Measurements from ENCODE around the gene DENND5A.

Gene DENND5A

DNA sequence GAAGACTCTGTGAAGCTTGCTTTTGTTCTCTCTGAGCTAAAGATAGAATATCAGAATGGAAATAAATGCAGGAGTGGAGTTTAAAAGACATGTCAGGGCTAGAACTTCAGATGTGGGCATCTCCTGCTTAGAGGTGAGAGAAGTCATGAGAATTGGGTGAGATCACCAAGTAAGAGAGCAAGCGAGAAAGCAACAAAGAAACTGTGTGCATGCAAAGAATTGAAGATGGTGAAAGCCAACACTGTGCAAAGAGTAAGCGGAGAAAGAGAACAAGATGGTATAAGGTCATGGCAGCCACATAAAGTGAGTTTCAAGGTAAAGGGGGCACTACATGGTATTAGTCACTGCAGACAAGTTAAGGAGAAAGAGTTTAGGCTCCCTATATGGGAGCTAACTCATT, 116.4 kb downstream of the DENND5A start:
- POLR2A ChIA-PET, result no interaction called here
- CTCF ChIA-PET, result no interaction called here
- TF ChIP-seq L3MBTL2 (conservative IDR thresholded peaks at IDR 0.05) (no peak), SP1 (IDR thresholded peaks at IDR 0.05) (no peak), SUZ12 (IDR thresholded peaks at IDR 0.05) (no peak), LEF1 (IDR thresholded peaks at IDR 0.05; ENCODE audit: borderline replicate concordance) (no peak), FOXA1 (IDR thresholded peaks at IDR 0.05) (no peak), NFRKB (IDR thresholded peaks at IDR 0.05) (no peak), BHLHE40 (IDR thresholded peaks at IDR 0.05; ENCODE audit: borderline replicate concordance) (no peak), CTBP1 (IDR thresholded peaks at IDR 0.05; ENCODE audit: borderline replicate concordance) (no peak), TARDBP (IDR thresholded peaks at IDR 0.05) (no peak), FOXM1 (IDR thresholded peaks at IDR 0.05; ENCODE audit: borderline replicate concordance) (no peak), ZNF384 (IDR thresholded peaks at IDR 0.05) (no peak)
- TF ChIP-seq, protein P1, sequence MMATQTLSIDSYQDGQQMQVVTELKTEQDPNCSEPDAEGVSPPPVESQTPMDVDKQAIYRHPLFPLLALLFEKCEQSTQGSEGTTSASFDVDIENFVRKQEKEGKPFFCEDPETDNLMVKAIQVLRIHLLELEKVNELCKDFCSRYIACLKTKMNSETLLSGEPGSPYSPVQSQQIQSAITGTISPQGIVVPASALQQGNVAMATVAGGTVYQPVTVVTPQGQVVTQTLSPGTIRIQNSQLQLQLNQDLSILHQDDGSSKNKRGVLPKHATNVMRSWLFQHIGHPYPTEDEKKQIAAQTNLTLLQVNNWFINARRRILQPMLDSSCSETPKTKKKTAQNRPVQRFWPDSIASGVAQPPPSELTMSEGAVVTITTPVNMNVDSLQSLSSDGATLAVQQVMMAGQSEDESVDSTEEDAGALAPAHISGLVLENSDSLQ (IDR thresholded peaks at IDR 0.05), result no peak
- DNase-seq (ENCODE audit: extremely low spot score), result no peak

DNA sequence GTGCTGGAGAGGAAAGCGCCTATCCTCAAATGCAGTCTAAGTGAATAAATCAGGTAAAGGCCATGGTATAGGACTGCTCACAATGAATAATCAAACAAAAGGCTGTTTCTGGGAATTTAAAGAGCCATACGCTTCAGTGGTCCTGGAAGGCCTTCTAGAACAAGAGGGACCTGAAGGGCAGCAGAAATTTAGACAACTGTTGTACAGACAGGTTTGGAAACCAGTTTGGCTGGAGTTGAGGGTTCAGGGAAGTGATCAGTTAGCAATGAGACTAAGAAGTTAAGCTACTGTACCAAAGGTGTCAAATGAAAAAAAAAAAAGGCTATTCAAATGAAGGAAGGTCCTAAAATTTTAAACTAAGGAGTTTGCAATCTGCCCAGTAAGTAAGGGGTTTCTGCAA, 117.1 kb downstream of the DENND5A start:
- CTCF ChIA-PET, result interaction anchor here (2.3 kb wide), 1 partner anchor 10 kb away, joined by 7 read pairs; no protein-coding TSS in a partner anchor
- POLR2A ChIA-PET, result no interaction called here
- TF ChIP-seq FOXA1 (IDR thresholded peaks at IDR 0.05) (no peak), NFRKB (IDR thresholded peaks at IDR 0.05) (no peak), TARDBP (IDR thresholded peaks at IDR 0.05) (no peak), LEF1 (IDR thresholded peaks at IDR 0.05; ENCODE audit: borderline replicate concordance) (no peak), ELF4 (IDR thresholded peaks at IDR 0.05) (no peak), FOXM1 (IDR thresholded peaks at IDR 0.05; ENCODE audit: borderline replicate concordance) (no peak), CTBP1 (IDR thresholded peaks at IDR 0.05; ENCODE audit: borderline replicate concordance) (no peak), SP1 (IDR thresholded peaks at IDR 0.05) (no peak), ARNT (IDR thresholded peaks at IDR 0.05) (no peak), BHLHE40 (IDR thresholded peaks at IDR 0.05; ENCODE audit: borderline replicate concordance) (no peak)
- no peak for DNase-seq (ENCODE audit: extremely low spot score)

DNA sequence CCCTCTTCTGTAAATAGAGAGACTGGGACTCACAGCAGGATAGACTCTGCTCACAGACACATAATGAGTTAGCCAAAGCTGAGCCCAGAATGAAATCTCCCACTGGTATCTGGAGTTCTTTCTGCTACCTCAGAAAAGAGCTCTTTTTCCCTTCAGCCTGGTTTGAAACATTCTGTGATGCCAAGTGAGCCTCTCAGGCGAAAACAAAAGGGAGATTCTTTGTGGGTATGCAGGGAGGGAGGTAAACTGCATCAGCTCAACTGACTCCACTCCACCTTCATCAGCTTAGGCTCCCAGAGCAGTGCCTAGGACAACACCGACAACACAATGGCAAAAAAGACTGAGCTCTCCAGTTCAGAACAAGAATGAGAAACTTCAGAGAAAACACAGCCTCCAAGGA, 118.7 kb downstream of the DENND5A start:
- ChIA-PET POLR2A (no interaction called here), CTCF (interaction anchor here (0.6 to 2.3 kb wide), 3 partner anchors 9 to 49 kb away, joined by 3 to 7 read pairs (median 3); no protein-coding TSS in a partner anchor)
- DNase-seq (ENCODE audit: extremely low spot score), result no peak
- no peak for TF ChIP-seq FOXA1 (IDR thresholded peaks at IDR 0.05)
- TF ChIP-seq NFRKB (IDR thresholded peaks at IDR 0.05), result no peak
- no peak for TF ChIP-seq HDGF (IDR thresholded peaks at IDR 0.05; ENCODE audit: borderline replicate concordance)
- TF ChIP-seq L3MBTL2 (conservative IDR thresholded peaks at IDR 0.05), result no peak
- TF ChIP-seq FOXK2 (IDR thresholded peaks at IDR 0.05), result no peak
- TF ChIP-seq FOXM1 (IDR thresholded peaks at IDR 0.05; ENCODE audit: borderline replicate concordance), result no peak
- TF ChIP-seq BHLHE40 (IDR thresholded peaks at IDR 0.05; ENCODE audit: borderline replicate concordance), result no peak
- TF ChIP-seq SP1 (IDR thresholded peaks at IDR 0.05), result no peak
- TF ChIP-seq CTBP1 (IDR thresholded peaks at IDR 0.05; ENCODE audit: borderline replicate concordance), result no peak
- no peak for TF ChIP-seq ELF4 (IDR thresholded peaks at IDR 0.05)
- no peak for TF ChIP-seq ZNF384 (IDR thresholded peaks at IDR 0.05)
- no peak for TF ChIP-seq ARNT (IDR thresholded peaks at IDR 0.05)

DNA sequence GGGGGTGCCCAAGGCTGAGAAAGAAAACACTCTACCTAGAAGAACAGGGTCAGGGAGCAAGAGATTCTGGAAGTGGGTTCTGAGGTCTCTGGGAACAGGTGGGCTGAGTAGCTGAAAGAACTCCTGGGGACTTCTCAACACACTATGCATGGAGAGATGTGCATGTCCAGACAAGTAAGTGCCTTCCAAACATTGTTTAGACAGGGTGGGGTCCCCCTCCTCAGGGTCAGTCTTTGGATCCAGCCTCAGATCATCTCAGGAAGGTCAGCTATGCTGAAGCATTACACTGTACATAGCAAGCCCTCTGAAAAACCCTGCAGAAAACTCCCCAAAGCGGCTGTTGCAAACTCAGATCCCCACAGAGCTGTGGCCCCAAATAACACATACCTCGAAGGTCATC, 119.9 kb downstream of the DENND5A start:
- TF ChIP-seq L3MBTL2 (conservative IDR thresholded peaks at IDR 0.05), result no peak
- POLR2A ChIA-PET, result no interaction called here

DNA sequence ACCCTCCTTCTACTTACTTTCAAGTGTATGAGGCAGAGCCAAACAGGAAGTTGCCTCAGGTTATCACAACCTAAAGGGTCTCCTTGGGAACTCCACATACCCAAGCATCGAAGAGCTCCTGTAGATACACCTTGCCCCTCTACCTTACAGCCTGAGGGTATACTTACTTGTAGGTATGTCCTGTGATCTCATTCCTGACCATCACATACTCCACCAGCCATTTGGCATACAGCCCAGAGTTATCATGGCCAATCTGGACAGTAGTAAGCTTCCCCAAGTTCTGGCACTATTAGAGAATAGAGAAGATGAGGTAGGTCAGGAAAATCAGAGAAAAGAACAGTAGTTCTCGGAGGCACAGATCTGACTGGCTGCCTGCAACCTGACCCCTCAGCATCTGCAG, 120.3 kb downstream of the DENND5A start:
- CTCF ChIA-PET, result no interaction called here
- TF ChIP-seq FOXK2 (IDR thresholded peaks at IDR 0.05) (no peak), ELF4 (IDR thresholded peaks at IDR 0.05) (no peak), LEF1 (IDR thresholded peaks at IDR 0.05; ENCODE audit: borderline replicate concordance) (no peak), FOXM1 (IDR thresholded peaks at IDR 0.05; ENCODE audit: borderline replicate concordance) (no peak)

More for the DNA sequence above, 119.9 kb downstream of the DENND5A start:
- no peak for DNase-seq (ENCODE audit: extremely low spot score)
- CTCF ChIA-PET, result no interaction called here

DNA sequence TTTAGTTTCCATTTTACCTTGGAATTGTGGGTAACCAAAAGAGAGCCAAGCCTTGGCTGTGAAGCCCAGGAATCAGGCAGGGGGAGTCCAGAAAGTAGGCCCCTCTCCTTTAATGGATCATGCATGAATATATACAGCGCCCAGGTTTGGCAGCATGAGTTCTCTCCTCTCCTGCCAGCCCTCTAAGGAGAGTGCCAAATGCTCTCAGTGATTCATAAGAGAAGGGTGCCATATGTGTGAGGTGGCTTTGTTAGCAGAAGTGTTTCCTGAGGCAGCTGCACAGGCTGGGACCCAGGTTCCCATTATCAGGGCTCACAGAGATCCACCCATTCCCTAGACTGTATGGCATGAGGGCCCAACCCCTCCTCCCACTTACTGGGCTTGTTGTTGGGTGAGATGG, 121.4 kb downstream of the DENND5A start:
- TF ChIP-seq NFRKB (IDR thresholded peaks at IDR 0.05), result no peak
- TF ChIP-seq FOXA1 (IDR thresholded peaks at IDR 0.05), result no peak
- TF ChIP-seq CTBP1 (IDR thresholded peaks at IDR 0.05; ENCODE audit: borderline replicate concordance), result no peak
- TF ChIP-seq FOXK2 (IDR thresholded peaks at IDR 0.05), result no peak
- no peak for TF ChIP-seq ELF4 (IDR thresholded peaks at IDR 0.05)
- no peak for TF ChIP-seq SP1 (IDR thresholded peaks at IDR 0.05)
- TF ChIP-seq, protein P1 (IDR thresholded peaks at IDR 0.05), result no peak
- TF ChIP-seq SUZ12 (IDR thresholded peaks at IDR 0.05), result no peak
- TF ChIP-seq ZNF384 (IDR thresholded peaks at IDR 0.05), result no peak
- TF ChIP-seq TARDBP (IDR thresholded peaks at IDR 0.05), result no peak
- ChIA-PET CTCF (no interaction called here), POLR2A (no interaction called here)
- no peak for DNase-seq (ENCODE audit: extremely low spot score)

More for the DNA sequence above, 120.3 kb downstream of the DENND5A start:
- DNase-seq (ENCODE audit: extremely low spot score), result no peak
- POLR2A ChIA-PET, result no interaction called here

DNA sequence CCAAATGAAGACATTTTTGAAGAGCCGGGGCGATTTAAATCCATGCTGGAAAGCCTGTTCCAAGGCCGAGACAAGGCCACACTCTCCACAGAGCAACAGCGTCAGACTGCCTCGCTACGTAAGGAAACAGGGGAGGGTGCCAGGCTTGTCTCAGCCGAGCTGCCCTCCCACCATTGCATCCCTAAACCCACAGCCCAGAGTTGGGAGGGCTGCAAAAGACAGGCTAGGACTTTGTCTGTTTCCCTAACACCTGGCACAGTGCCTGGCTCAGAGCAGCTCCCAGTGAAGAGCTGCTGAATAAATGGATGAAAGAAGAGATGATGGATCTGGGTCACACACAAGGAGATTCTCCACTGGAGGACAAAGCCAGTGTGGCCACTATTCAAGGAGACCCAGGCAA, 122.4 kb downstream of the DENND5A start:
- no peak for DNase-seq (ENCODE audit: extremely low spot score)
- ChIA-PET POLR2A (no interaction called here), CTCF (no interaction called here)
- no peak for TF ChIP-seq SUZ12 (IDR thresholded peaks at IDR 0.05)
- no peak for TF ChIP-seq FOXA1 (IDR thresholded peaks at IDR 0.05)
- TF ChIP-seq HDGF (IDR thresholded peaks at IDR 0.05; ENCODE audit: borderline replicate concordance), result no peak
- TF ChIP-seq CTBP1 (IDR thresholded peaks at IDR 0.05; ENCODE audit: borderline replicate concordance), result no peak
- TF ChIP-seq SP1 (IDR thresholded peaks at IDR 0.05), result no peak
- no peak for TF ChIP-seq ZNF384 (IDR thresholded peaks at IDR 0.05)

DNA sequence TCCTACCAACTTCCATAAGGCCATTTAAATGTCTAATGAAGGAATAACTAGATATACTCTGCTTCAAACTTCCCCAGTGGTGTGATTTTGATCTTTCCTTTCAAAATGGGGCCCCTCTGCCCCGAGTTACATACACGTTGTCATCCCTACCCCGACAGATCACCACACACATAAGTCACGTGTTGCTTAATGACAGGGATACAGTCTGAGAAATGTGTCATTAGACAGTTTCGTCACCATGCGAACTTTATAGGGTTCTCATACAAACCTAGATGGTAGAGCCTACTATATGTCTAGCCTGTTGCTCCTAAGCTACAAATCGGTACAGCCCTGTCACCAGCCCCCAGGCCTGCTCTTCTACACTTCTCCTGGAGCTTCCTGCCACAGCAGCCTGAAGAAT, 124.0 kb downstream of the DENND5A start:
- TF ChIP-seq SP1 (IDR thresholded peaks at IDR 0.05) (no peak), SUZ12 (IDR thresholded peaks at IDR 0.05) (no peak), BHLHE40 (IDR thresholded peaks at IDR 0.05; ENCODE audit: borderline replicate concordance) (no peak), L3MBTL2 (conservative IDR thresholded peaks at IDR 0.05) (no peak), CTBP1 (IDR thresholded peaks at IDR 0.05; ENCODE audit: borderline replicate concordance) (no peak), FOXK2 (IDR thresholded peaks at IDR 0.05) (no peak), TARDBP (IDR thresholded peaks at IDR 0.05) (no peak), FOXM1 (IDR thresholded peaks at IDR 0.05; ENCODE audit: borderline replicate concordance) (no peak), LEF1 (IDR thresholded peaks at IDR 0.05; ENCODE audit: borderline replicate concordance) (no peak), NFRKB (IDR thresholded peaks at IDR 0.05) (no peak), HDGF (IDR thresholded peaks at IDR 0.05; ENCODE audit: borderline replicate concordance) (no peak), FOXA1 (IDR thresholded peaks at IDR 0.05) (no peak), ZNF384 (IDR thresholded peaks at IDR 0.05) (no peak), ELF4 (IDR thresholded peaks at IDR 0.05) (no peak), ARNT (IDR thresholded peaks at IDR 0.05) (no peak)
- TF ChIP-seq, protein P1 (IDR thresholded peaks at IDR 0.05), result no peak
- DNase-seq (ENCODE audit: extremely low spot score), result no peak
- CTCF ChIA-PET, result no interaction called here
- POLR2A ChIA-PET, result no interaction called here

Measured in HEK293T (cell line).